Skeletal muscle cell (primary cell): ENCODE data around the gene HSPB7.
"Not testable (repeated sequence)": the region's sequence is repeated elsewhere in the genome, so short reads cannot be mapped to it uniquely, and the experiment has no call there.

Experiments used
- DNase-seq: peaks from one replicate; pipeline ENCODE4 v3.0.0-alpha.2; 2010; ENCODE audit warnings: low read depth
- H3K4me3 ChIP-seq: 2 replicates; pipeline ENCODE4 v1.5.1; 2011; ENCODE audit warnings: low read depth, mild to moderate bottlenecking, control low read depth, low read length, moderate library complexity

Gene HSPB7

GRCh38 chr1:16026723-16027484 is 9.1 kb upstream of the HSPB7 start:
- peak overlapping the region; percentile 13 for H3K4me3 ChIP-seq
- DNase-seq = no peak

GRCh38 chr1:16026302-16026701 is 8.5 kb upstream of the HSPB7 start:
- H3K4me3 ChIP-seq, DNase-seq: not testable (repeated sequence)

- no peak overlapping the region for H3K4me3 ChIP-seq
- no peak for DNase-seq
Observed at GRCh38 chr1:16023050-16023653, 5.3 kb upstream of the HSPB7 start.

- H3K4me3 ChIP-seq = no peak overlapping the region
- no peak for DNase-seq
Observed at GRCh38 chr1:16022393-16022792, 4.5 kb upstream of the HSPB7 start.

DNA sequence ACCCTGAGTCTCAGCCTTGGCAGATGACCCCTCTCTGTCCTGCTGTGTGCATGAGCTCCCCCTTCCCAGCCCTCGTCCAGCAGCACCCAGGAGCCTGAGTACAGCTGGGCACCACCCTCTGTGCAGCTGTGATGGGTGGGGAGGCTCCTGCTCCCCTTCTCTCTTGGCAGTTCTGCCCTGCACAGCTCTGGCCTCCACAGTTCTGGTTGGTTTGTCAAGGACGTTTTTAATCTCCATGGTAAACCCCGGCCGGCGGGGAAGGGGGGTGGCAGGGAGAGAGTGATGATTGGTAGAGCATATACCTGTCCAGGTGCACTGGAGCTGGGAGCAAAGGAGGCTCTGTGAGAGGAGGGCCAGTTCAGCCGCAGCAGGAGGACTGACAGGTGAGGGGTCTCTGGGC is 3.8 kb upstream of the HSPB7 start, which contains the start of gene CLCNKA:
Gene CLCNKA (plus strand): TSS at position 356 of the 400 bp plus-strand sequence. CDS start 584 bp downstream, outside the sequence.
- H3K4me3 ChIP-seq = no peak within 1 kb of the TSS
- no peak for DNase-seq

- DNase-seq, H3K4me3 ChIP-seq: not testable (repeated sequence)
Observed at GRCh38 chr1:16020878-16021277, 3.0 kb upstream of the HSPB7 start.

DNA sequence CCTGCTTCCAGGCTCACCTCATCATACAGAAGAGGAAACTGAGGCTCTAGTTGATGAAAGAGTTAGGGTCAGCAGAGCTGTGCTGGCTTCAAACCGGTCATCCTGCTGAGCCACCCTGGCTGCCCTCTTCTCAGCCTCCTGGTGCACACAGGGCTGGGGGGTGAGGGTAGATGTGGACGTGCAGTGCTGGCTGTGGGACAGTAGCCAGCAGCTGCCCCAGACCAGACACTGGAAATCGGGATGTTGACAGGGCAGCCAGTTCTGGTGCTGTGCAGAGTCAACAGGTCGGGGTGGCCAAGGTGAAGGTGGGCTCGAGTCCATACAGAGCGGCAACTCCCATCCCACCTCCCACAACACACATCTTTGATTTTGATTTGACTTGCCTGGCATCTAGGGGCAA is 2.5 kb upstream of the HSPB7 start:
- DNase-seq = no peak
- no peak overlapping the region for H3K4me3 ChIP-seq

DNA sequence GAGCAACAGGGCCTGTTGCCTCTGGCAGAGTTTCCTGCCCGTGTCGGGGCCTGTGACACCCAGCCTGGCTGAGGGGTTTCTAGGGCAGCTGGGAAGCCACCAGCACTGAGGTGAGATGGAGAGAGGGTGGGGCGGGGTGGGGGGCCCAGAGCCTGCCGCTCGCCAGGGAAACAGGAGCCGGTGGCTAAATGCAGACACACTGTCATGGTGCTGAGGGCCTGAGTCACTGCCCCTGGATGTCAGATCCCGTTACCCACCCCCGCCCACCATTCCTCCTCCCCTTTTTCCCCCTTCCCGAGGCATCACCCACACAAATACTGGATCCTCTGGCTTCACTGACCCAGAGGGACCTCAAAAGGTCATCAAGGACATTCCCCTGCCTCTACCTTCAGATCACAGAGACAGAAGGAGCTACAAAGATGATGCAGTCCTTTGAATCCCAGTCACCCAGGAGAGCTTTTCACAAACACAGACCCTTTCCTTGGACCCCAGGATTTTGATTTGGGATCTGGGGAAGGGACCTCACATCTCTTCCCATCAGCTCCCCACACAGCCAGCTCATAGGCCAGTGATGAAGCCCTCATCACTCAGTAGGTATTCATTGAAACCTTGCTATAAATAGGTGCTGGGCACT is 1.9 kb upstream of the HSPB7 start:
- no peak for DNase-seq
- no peak overlapping the region for H3K4me3 ChIP-seq

DNA sequence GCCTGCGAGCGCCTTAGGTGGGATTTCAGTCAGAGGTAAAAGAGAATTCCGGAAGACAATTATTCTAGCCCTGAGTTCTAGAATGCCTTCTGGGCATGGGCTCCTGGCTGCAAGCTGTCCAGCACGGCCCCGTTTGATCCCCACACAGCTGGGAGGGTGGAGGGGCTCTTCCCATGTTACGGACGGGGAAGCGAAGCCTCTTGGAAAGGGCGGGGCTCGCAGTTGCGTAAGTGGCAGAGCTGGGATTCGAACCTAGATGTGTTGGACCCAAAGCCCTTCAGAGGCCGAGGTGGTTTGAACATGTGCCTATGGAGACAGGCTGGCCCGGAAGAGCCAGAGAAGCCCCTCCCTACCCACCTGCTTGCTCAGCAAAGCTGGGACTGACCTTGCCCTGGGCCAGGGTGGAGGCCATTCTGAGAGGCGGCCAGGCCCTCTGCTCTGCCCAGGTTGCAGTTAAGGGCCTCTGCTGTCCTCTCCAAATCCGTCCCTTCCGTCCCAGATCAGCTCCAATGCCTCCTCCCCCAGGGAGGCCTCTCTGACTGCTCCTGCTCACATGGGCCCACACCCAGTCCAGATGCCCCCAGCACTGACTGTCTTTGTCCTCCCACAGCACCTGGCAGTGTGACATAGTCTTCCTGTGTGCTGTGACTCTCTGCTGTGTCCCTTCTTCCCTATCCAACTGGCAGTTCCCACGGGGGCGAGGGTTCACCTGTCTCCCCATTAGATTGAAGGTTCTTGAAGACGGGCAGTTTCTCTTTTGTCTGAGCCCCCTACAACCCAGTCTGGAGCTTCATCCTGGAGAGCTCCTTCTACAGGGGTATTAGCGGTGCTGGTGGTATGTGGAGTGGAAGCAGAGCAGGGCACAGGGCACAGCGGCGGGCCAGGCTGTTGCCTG is 1.2 kb upstream of the HSPB7 start:
- H3K4me3 ChIP-seq = no peak overlapping the region

DNA sequence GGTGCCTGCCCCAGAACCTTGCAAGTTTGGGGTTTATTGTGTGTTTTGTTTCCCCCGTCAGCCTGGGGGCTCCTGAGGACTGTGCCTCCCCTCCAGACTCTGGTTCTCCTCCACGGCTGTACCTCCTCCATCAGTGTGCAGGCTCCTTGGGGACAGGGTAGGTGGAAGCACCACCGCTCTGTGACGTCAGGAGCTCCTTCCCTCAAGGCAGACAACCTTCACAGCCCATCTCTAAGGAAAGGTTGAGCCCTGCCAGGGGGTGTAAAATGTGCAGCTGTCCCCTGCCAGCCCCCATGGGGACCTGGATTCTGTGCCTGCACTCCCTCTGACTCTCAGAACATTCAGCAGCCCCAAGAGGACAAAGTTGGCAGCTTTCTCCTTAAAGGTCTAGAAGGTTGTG is 465 bp upstream of the HSPB7 start:
- no peak for DNase-seq
- no peak overlapping the region for H3K4me3 ChIP-seq

More for the DNA sequence above, 1.2 kb upstream of the HSPB7 start:
- DNase-seq = no peak

DNA sequence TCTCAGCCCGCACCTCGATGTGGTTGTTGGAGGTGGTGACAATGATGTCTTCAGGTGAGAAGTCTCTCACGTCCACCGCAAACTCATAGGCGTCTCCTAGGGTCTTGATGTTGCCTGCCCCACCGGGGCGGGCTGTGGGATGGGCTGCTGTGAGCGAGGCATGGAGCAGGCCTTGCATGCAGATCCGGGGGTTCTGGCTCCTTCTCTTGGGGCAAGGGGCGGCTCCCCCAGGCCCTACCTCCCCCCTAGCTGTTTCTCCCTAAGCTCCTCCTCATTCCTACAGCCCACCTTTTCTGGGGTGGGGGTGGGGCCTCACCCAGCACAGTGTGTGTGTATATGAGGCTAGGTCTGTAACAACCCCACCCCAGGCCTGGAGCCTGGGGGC is 775 bp downstream of the HSPB7 start:
- no peak for DNase-seq
- peak overlapping the region; percentile 3 for H3K4me3 ChIP-seq

DNA sequence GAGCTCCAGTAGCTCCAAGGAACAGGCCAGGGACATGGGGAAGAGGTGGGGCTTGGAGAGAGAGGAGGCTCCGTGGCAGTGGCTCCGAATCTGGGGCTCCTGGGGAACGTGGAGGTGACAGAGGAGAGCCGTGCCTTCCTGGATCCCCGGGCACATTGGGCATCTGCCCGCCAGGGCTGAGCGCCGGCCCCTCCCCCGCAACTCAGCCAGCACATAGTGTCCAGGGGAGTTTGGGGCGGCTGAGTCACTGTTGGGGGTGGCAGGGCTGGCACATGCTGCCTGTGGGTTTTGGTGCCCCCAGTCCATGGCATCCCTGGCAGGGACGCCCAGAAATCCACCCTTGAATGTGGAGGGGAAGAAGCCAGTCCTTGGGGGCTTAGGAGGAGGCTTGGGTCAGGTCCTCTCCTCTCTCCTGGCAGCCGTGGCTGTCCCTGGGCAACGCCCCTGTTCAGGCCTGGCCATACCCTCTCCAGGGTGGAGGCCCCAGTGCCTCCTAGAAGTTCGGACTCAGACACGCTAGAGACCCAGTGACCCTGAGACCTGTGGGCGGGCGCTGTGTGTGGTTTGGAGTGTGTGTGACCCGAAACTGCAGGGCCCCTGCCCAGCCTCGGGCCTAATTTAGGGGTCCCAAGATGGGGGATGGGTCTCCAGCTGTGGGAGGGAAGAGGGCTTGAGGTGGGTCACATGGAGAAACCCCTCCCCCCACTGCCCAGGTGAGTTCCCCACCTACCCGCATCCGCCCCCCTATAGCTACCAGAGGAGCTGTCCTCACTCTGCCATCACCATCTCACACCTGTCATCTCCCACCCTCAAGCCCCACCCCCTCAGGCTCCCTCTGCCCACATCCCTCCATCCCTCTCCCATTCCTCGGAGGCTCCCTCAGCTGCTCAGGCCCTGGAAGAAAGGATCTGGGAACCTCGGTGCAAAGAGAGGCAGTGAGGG is 1.6 kb downstream of the HSPB7 start:
- H3K4me3 ChIP-seq = no peak overlapping the region
- no peak for DNase-seq

- DNase-seq = no peak
- no peak overlapping the region for H3K4me3 ChIP-seq
Observed at GRCh38 chr1:16015491-16015890, 2.4 kb downstream of the HSPB7 start.

- H3K4me3 ChIP-seq = no peak overlapping the region
- no peak for DNase-seq
Observed at GRCh38 chr1:16014509-16015482, 3.0 kb downstream of the HSPB7 start.

GRCh38 chr1:16013908-16014258 is 4.0 kb downstream of the HSPB7 start:
- DNase-seq = no peak
- H3K4me3 ChIP-seq = no peak overlapping the region

DNA sequence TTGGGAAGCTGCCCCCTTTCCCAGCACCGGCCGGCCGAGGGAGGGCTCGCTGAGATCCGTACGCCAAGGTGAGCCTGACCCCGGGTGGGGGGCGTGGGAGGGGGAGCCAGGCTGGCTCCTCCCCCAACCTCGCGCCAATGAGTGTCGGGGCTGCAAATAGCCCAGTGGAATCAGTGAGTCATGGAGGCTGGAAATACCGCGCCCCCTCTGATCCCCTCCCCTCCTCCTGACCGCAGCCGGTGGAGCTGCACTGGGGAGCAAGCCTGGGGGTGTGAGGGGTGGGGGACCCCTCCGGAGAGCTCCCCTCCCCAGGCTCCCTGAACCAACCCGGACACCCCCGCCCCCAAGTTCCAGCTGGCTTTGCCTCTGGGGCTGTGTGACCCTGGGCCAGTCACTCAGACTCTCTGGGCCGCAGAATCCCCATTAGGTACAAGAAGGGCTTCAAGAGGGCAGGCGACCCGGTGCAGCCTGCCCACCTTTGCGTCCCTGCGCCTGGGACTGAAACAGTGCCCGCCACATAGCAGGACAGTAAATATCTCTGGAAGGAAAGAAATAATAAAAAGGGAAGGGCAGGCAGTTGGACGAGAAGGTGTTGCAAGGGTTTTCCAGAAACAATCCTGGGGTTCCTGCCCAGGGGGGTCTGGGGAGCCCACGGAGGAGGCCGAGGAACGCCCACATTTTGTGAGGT is 4.5 kb downstream of the HSPB7 start:
- peak overlapping the region; percentile 33 for H3K4me3 ChIP-seq
- DNase-seq = no peak

GRCh38 chr1:16012590-16013219 is 5.1 kb downstream of the HSPB7 start:
- DNase-seq = no peak
- H3K4me3 ChIP-seq = peak overlapping the region; percentile 33
